K562 (cell line): ENCODE measurements around the gene FAM78B. TPM values are rescaled to one million over a fixed set of nuclear protein-coding genes. Genes with fewer than 3 reads are reported as not detected.

ENCODE experiments used
- ATAC-seq: fragments of 200-7000 bp; cut with Tn5 transposase; 3 replicates; pipeline ENCODE4 v1.9.1; 2020; ENCODE audit warnings: moderate library complexity
- BruUV-seq: library from RNA; stranded (reverse); fragments of 400-500 nt; replicated peaks from 2 replicates; lab custom pipeline; 2021; lab: Mats Ljungman, UMichigan
- CTCF ChIA-PET: fragments of 300-600 bp; formaldehyde crosslinking; extraction: SDS; loops from one replicate; lab custom pipeline; 2021; ENCODE audit warnings: low intra/inter-chr PET ratio; lab: Yijun Ruan, JAX
- POLR2A ChIA-PET: fragments of 300-600, 350-650 bp; sonication (Branson Sonifier 250); formaldehyde crosslinking; extraction: SDS; loops from one replicate; lab custom pipeline; 2021; ENCODE audit warnings: antibody characterized with exemption, inconsistent platforms; lab: Yijun Ruan, JAX
- DNase-seq, 4 experiments: peaks; one replicate each; pipeline versions ENCODE4 v3.0.0 to v3.0.0-alpha.2; 2011 to 2018; ENCODE audit warnings: low spot score in 3 of 4, mixed read lengths in 3 of 4; ENCODE audit errors: extremely low read depth in 1 of 4
- FAIRE-seq: peaks from 2 replicates; lab custom pipeline; 2011; peaks lifted over from hg19 to GRCh38; lab: Jason Lieb, UNC
- H2AFZ ChIP-seq: 2 replicates; pipeline ENCODE4 v1.6.0; 2011; ENCODE audit warnings: low read depth, low read length, control low read depth, inconsistent platforms
- H3K27ac ChIP-seq: fragments of 200-600 bp; 3 replicates; pipeline ENCODE4 v1.8.0; 2011; ENCODE audit warnings: low read depth, mild to moderate bottlenecking, control low read depth, inconsistent platforms, low read length, moderate library complexity, mixed read lengths; ENCODE audit errors: extremely low read depth
- H3K27me3 ChIP-seq, 2 experiments: fragments of 300-600 bp in 1 of 2; 2 replicates in 1 of 2; 3 replicates in 1 of 2; pipeline versions ENCODE4 v1.6.0 to v1.8.0; 2011; ENCODE audit warnings: inconsistent platforms in 2 of 2, low read length in 2 of 2, mild to moderate bottlenecking in 1 of 2, mixed read lengths in 1 of 2, moderate library complexity in 1 of 2; ENCODE audit not compliant: control insufficient read depth in 2 of 2, insufficient read depth in 2 of 2
- H3K36me3 ChIP-seq: fragments of 300-600 bp; 3 replicates; pipeline ENCODE4 v1.8.0; 2011; ENCODE audit warnings: mild to moderate bottlenecking, low read length, inconsistent platforms; ENCODE audit not compliant: control insufficient read depth, insufficient read depth
- H3K4me1 ChIP-seq, 2 experiments: fragments of 200-600 bp in 1 of 2; replicated peaks in 1 of 2; 2 replicates in 1 of 2; 3 replicates in 1 of 2; pipeline versions ENCODE4 v1.5.1 to v1.8.0; 2011; ENCODE audit warnings: inconsistent platforms in 2 of 2, low read length in 2 of 2, mild to moderate bottlenecking in 1 of 2, mixed read lengths in 1 of 2, moderate library complexity in 1 of 2; ENCODE audit not compliant: control insufficient read depth in 2 of 2, insufficient read depth in 2 of 2
- H3K4me2 ChIP-seq: 2 replicates; pipeline ENCODE4 v1.6.1; 2011; ENCODE audit warnings: low read length, control low read depth, inconsistent platforms, mixed read lengths; ENCODE audit not compliant: insufficient read depth
- H3K4me3 ChIP-seq: fragments of 200-600 bp; sonication (generic), shearing (Covaris generic); 2 replicates; pipeline ENCODE4 v1.5.1; 2016; ENCODE audit warnings: control low read depth, inconsistent platforms
- H3K79me2 ChIP-seq: fragments of 200-600 bp; 3 replicates; pipeline ENCODE4 v1.8.0; 2011; ENCODE audit warnings: low read length, inconsistent platforms; ENCODE audit not compliant: control insufficient read depth, insufficient read depth
- H3K9ac ChIP-seq, 2 experiments: 2 replicates each; pipeline versions ENCODE4 v1.6.0 to v1.6.1; 2011; ENCODE audit warnings: low read depth in 2 of 2, low read length in 2 of 2, control low read depth in 1 of 2, inconsistent platforms in 1 of 2, mild to moderate bottlenecking in 1 of 2, mixed read lengths in 1 of 2; ENCODE audit not compliant: insufficient read depth in 1 of 2
- H3K9me1 ChIP-seq: one replicate; pipeline ENCODE4 v1.6.0; 2011; ENCODE audit warnings: inconsistent platforms, mild to moderate bottlenecking, low read length, moderate library complexity; ENCODE audit not compliant: control insufficient read depth, insufficient read depth
- H3K9me3 ChIP-seq: replicated peaks from 2 replicates; pipeline ENCODE4 v1.5.1; 2011; ENCODE audit warnings: low read depth, low read length, inconsistent platforms; ENCODE audit not compliant: control insufficient read depth, insufficient read depth
- H4K20me1 ChIP-seq: replicated peaks from 2 replicates; pipeline ENCODE4 v1.6.1; 2011; ENCODE audit warnings: low read length, inconsistent platforms, mixed read lengths; ENCODE audit not compliant: control insufficient read depth, insufficient read depth
- CREB5 ChIP-seq: fragments of 250-450 bp; sonication (Bioruptor Pico); IDR thresholded peaks from 2 replicates; pipeline ENCODE4 v1.5.0; 2020; ENCODE audit warnings: mild to moderate bottlenecking
- DLX4 ChIP-seq: fragments of 250-450 bp; sonication (Bioruptor Pico); IDR thresholded peaks from 2 replicates; pipeline ENCODE4 v1.6.1; 2021; ENCODE audit warnings: mild to moderate bottlenecking
- RBM39 ChIP-seq: fragments of 200-400 bp; formaldehyde crosslinking; optimal IDR thresholded peaks from 2 replicates; pipeline ENCODE3; 2018; ENCODE audit warnings: low read depth, low read length
- SMAD2 ChIP-seq: fragments of 150-350 bp; IDR thresholded peaks from 2 replicates; pipeline ENCODE4 v1.6.1; 2014; ENCODE audit warnings: low read depth, mild to moderate bottlenecking, low read length
- STAT5B ChIP-seq: fragments of 250-450 bp; sonication (Bioruptor Pico); IDR thresholded peaks from 2 replicates; pipeline ENCODE4 v1.8.0; 2021; ENCODE audit warnings: mild to moderate bottlenecking, inconsistent platforms
- ZNF124 ChIP-seq: sonication (generic); formaldehyde crosslinking; IDR thresholded peaks from 2 replicates; pipeline ENCODE4 v1.8.1; 2022; ENCODE audit warnings: missing genetic modification reagents
- ZNF280A ChIP-seq: fragments of 450-650 bp; IDR thresholded peaks from 2 replicates; pipeline ENCODE4 v1.6.1; 2018; ENCODE audit warnings: mild to moderate bottlenecking, low read depth; ENCODE audit not compliant: partially characterized antibody
- ZNF511 ChIP-seq: sonication (generic); formaldehyde crosslinking; IDR thresholded peaks from 2 replicates; pipeline ENCODE4 v1.8.0; 2022; ENCODE audit warnings: mild to moderate bottlenecking, missing genetic modification reagents
- ZNF609 ChIP-seq: sonication (generic); formaldehyde crosslinking; IDR thresholded peaks from 2 replicates; pipeline ENCODE4 v1.8.1; 2023; ENCODE audit warnings: missing genetic modification reagents, mild to moderate bottlenecking, borderline replicate concordance
- ZNF75A ChIP-seq: fragments of 450-650 bp; formaldehyde crosslinking; IDR thresholded peaks from 2 replicates; pipeline ENCODE4 v1.4.0; 2020; ENCODE audit warnings: mild to moderate bottlenecking
- WGBS: fragments of 100-300 bp; shearing (Covaris generic); methylation state at CpG from one replicate; pipeline ENCODE4 v1.1.6; 2016; ENCODE audit warnings: low coverage, mixed read lengths; ENCODE audit not compliant: insufficient coverage; ENCODE audit errors: missing lambda C conversion rate; 5-methylcytosine and 5-hydroxymethylcytosine counted together
- in situ Hi-C: fragments of 300-500 bp; cut with MboI; formaldehyde crosslinking; loops from 4 replicates; pipeline ENCODE4 v1.15.0; 2018; ENCODE audit warnings: inconsistent platforms, mixed read lengths
- intact Hi-C: fragments of 100-400 bp; cut with micrococcal nuclease; formaldehyde crosslinking; loops from 2 replicates; pipeline ENCODE4 v1.14.2; 2022
- polyA plus RNA-seq, 8 experiments: library from polyadenylated mRNA; depleted of rRNA in 4 of 8; stranded (reverse) in 5 of 8; unstranded in 3 of 8; fragments of >200 nt; fragmentation: Nextera tagmentation in 2 of 8; fragmentation: Illumina TruSeq in 1 of 8; extraction: Ambion mirVana in 2 of 8; extraction: Trizol in 1 of 8; gene quantifications; 2 replicates each; pipeline versions ENCODE4 v1.2.1 to v1.2.3, GENCODE V29; 2011 to 2014; ENCODE audit warnings: inconsistent platforms in 1 of 8, missing spikeins in 1 of 8
- total RNA-seq, 7 experiments: library from RNA; depleted of rRNA in 6 of 7; stranded (reverse); fragments of >200 nt in 6 of 7; fragmentation: Illumina TruSeq in 2 of 7; extraction: Trizol in 2 of 7; gene quantifications; 2 replicates each; pipeline versions ENCODE4 v1.2.1 to v1.2.3, GENCODE V29; 2011 to 2021; ENCODE audit warnings: low replicate concordance in 1 of 7
- TF ChIP-seq, protein P1 (sequence below), 3 experiments: IDR thresholded peaks in 2 of 3; conservative IDR thresholded peaks in 1 of 3; 2 replicates each; pipeline ENCODE4 v1.5.1; 2011 to 2012; ENCODE audit warnings: low read length in 3 of 3, mild to moderate bottlenecking in 3 of 3, control low read depth in 2 of 3, improper control_type of control experiment in 1 of 3, inconsistent platforms in 1 of 3, low read depth in 1 of 3, mixed read lengths in 1 of 3, moderate library complexity in 1 of 3; ENCODE audit not compliant: insufficient read depth in 2 of 3

Gene FAM78B
- total and polyA plus RNA-seq, 9 of the 15 experiments (the other 6 are each of a cell fraction or from before 2014, with no cell fraction given) = 0.04 to 0.43 (median 0.29) TPM; not detected in 1

GRCh38 chr1:166197141-166197540, 30.3 kb upstream of the FAM78B start:
- no TSS peak for BruUV-seq
- 5% methylated on average over 1 of the region's 1 CpG for WGBS
- POLR2A ChIA-PET = interaction anchor here (1.1 kb wide), 1 partner anchor 245 kb away, joined by 3 read pairs; no protein-coding TSS in a partner anchor
- Histone ChIP-seq H3K9ac (no peak overlapping the region), H3K4me1 (no peaks in the 10 kb centered on the region; a peak in 1 of 5 replicates), H3K79me2 (no peaks in the 10 kb centered on the region), H3K4me2 (no peak overlapping the region), H3K27ac (no peak overlapping the region), H3K9me1 (no peaks in the 10 kb centered on the region), H2AFZ (no peak overlapping the region), H3K9me3 (no peaks in the 10 kb centered on the region), H4K20me1 (no peaks in the 10 kb centered on the region), H3K36me3 (no peaks in the 10 kb centered on the region), H3K27me3 (no peaks in the 10 kb centered on the region), H3K4me3 (no peak overlapping the region)
- in situ Hi-C loops = loop anchor here (25.0 kb wide), 1 partner anchor 1490 kb away; no protein-coding TSS in a partner anchor
- ATAC-seq = 0 out of 3 replicates have a peak, but pooled peaks have one; percentile 32
- FAIRE-seq = no peak
- intact Hi-C loops = no loop called here
- CTCF ChIA-PET = interaction anchor here (0.6 kb wide), 1 partner anchor 368 kb away, joined by 3 read pairs; no protein-coding TSS in a partner anchor
- no peak for DNase-seq
- TF ChIP-seq, protein P1, sequence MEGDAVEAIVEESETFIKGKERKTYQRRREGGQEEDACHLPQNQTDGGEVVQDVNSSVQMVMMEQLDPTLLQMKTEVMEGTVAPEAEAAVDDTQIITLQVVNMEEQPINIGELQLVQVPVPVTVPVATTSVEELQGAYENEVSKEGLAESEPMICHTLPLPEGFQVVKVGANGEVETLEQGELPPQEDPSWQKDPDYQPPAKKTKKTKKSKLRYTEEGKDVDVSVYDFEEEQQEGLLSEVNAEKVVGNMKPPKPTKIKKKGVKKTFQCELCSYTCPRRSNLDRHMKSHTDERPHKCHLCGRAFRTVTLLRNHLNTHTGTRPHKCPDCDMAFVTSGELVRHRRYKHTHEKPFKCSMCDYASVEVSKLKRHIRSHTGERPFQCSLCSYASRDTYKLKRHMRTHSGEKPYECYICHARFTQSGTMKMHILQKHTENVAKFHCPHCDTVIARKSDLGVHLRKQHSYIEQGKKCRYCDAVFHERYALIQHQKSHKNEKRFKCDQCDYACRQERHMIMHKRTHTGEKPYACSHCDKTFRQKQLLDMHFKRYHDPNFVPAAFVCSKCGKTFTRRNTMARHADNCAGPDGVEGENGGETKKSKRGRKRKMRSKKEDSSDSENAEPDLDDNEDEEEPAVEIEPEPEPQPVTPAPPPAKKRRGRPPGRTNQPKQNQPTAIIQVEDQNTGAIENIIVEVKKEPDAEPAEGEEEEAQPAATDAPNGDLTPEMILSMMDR (IDR thresholded peaks at IDR 0.05 in 2 of 3, conservative IDR thresholded peaks at IDR 0.05 in 1 of 3; ENCODE audit: insufficient read depth in 2 of 3, low read depth in 1 of 3, low read length in 3 of 3) = no peak
- TF ChIP-seq RBM39 = no peak
- TF ChIP-seq DLX4 = no peak
- no peak for TF ChIP-seq STAT5B (CRISPR knock-in tag)
- TF ChIP-seq ZNF280A = no peak
- no peak for TF ChIP-seq SMAD2
- TF ChIP-seq ZNF75A (CRISPR knock-in tag) = no peak
- TF ChIP-seq ZNF511 (CRISPR knock-in tag) = no peak
- TF ChIP-seq CREB5 (CRISPR knock-in tag) = no peak
- TF ChIP-seq ZNF609 (CRISPR knock-in tag) = no peak
- TF ChIP-seq ZNF124 (CRISPR knock-in tag) = no peak
